ENCODE data around the gene FXYD1.
A peak's percentile ranks its signal among the peaks of the same experiment; 100 is the strongest.
"Not testable (repeated sequence)": the region's sequence is repeated elsewhere in the genome, so short reads cannot be mapped to it uniquely, and the experiment has no call there.

FXYD1 gene

GRCh38 chr19:35144259-35144599 lies 5.6 kb downstream of the FXYD1 start:
- DNase-seq: no peak

- no peak for DNase-seq
These were observed 6.2 kb downstream of the FXYD1 start for GRCh38 chr19:35144600-35145436.

GRCh38 chr19:35146746-35147459 lies 8.3 kb downstream of the FXYD1 start:
- DNase-seq: no peak

GRCh38 chr19:35149463-35149862 lies 10.8 kb downstream of the FXYD1 start:
- no peak for DNase-seq

- DNase-seq: no peak
These were observed 11.8 kb downstream of the FXYD1 start for GRCh38 chr19:35150445-35150844.

GRCh38 chr19:35151273-35152065 lies 12.8 kb downstream of the FXYD1 start:
- DNase-seq: no peak

GRCh38 chr19:35153129-35153522 lies 14.5 kb downstream of the FXYD1 start:
- DNase-seq: not testable (repeated sequence)

GRCh38 chr19:35153701-35154524 lies 15.3 kb downstream of the FXYD1 start:
- DNase-seq: peak; percentile 61

- peak; percentile 51 for DNase-seq
These were observed 16.1 kb downstream of the FXYD1 start, which contains the start of gene FXYD5 for GRCh38 chr19:35154525-35155406. Gene FXYD5, plus strand, starts transcription at chr19:35154735. Its CDS starts 816 bp downstream, at chr19:35155551.

GRCh38 chr19:35155441-35155840 lies 16.8 kb downstream of the FXYD1 start:
- no peak for DNase-seq

GRCh38 chr19:35155981-35156672 lies 17.5 kb downstream of the FXYD1 start:
- DNase-seq: no peak

- no peak for DNase-seq
These were observed 18.0 kb downstream of the FXYD1 start for GRCh38 chr19:35156673-35157014.

- DNase-seq: no peak
These were observed 18.8 kb downstream of the FXYD1 start for GRCh38 chr19:35157431-35157830.

- no peak for DNase-seq
These were observed 21.0 kb downstream of the FXYD1 start for GRCh38 chr19:35159606-35160005.

GRCh38 chr19:35160629-35161433 lies 22.2 kb downstream of the FXYD1 start:
- no peak for DNase-seq

GRCh38 chr19:35161434-35161743 lies 22.8 kb downstream of the FXYD1 start:
- no peak for DNase-seq

- DNase-seq: no peak
These were observed 24.1 kb downstream of the FXYD1 start for GRCh38 chr19:35162471-35163326.

GRCh38 chr19:35164418-35164817 lies 25.8 kb downstream of the FXYD1 start:
- no peak for DNase-seq

Measured in retina (tissue), 1 donor.